KMS-11 (cell line): ENCODE data around the gene KDM7A.

Experiments used
- H2AFZ ChIP-seq: fragments of 200-600 bp; sonication (generic); 2 replicates; pipeline ENCODE4 v1.6.1; 2016; ENCODE audit warnings: antibody characterized with exemption, mixed run types, low read depth
- H3K27ac ChIP-seq: fragments of 200-600 bp; sonication (generic); 2 replicates; pipeline ENCODE4 v1.6.1; 2016; ENCODE audit warnings: mild to moderate bottlenecking, mixed run types
- H3K27me3 ChIP-seq: fragments of 200-600 bp; sonication (generic); 2 replicates; pipeline ENCODE4 v1.6.1; 2017; ENCODE audit warnings: mild to moderate bottlenecking, low read depth, mixed run types, moderate library complexity; ENCODE audit not compliant: insufficient read depth
- H3K36me3 ChIP-seq: fragments of 200-600 bp; sonication (generic); 2 replicates; pipeline ENCODE4 v1.6.1; 2017; ENCODE audit warnings: mild to moderate bottlenecking, mixed run types; ENCODE audit not compliant: insufficient read depth
- H3K4me1 ChIP-seq: fragments of 200-600 bp; sonication (generic); 2 replicates; pipeline ENCODE4 v1.6.1; 2016; ENCODE audit warnings: mild to moderate bottlenecking, low read depth, mixed run types; ENCODE audit not compliant: poor library complexity, severe bottlenecking
- H3K4me2 ChIP-seq: fragments of 200-600 bp; sonication (generic); 2 replicates; pipeline ENCODE4 v1.7.0; 2016; ENCODE audit warnings: mild to moderate bottlenecking, mixed run types
- H3K4me3 ChIP-seq: fragments of 200-600 bp; sonication (generic); IDR thresholded peaks from 2 replicates; pipeline ENCODE4 v1.6.1; 2017; ENCODE audit warnings: low read depth, low read length, mixed read lengths; ENCODE audit not compliant: insufficient read depth
- H3K79me2 ChIP-seq: fragments of 200-600 bp; sonication (generic); 2 replicates; pipeline ENCODE4 v1.6.1; 2016; ENCODE audit warnings: low read depth, mixed run types; ENCODE audit not compliant: insufficient read depth
- H3K9ac ChIP-seq: fragments of 200-600 bp; sonication (generic); 2 replicates; pipeline ENCODE4 v1.6.1; 2016; ENCODE audit warnings: mild to moderate bottlenecking, mixed run types
- H4K20me1 ChIP-seq: fragments of 200-600 bp; sonication (generic); 2 replicates; pipeline ENCODE4 v1.6.1; 2016; ENCODE audit warnings: mild to moderate bottlenecking, mixed run types; ENCODE audit not compliant: insufficient read depth
- TF ChIP-seq, protein P1 (sequence below): fragments of 200-600 bp; sonication (generic); conservative IDR thresholded peaks from 2 replicates; pipeline ENCODE4 v1.6.1; 2017; ENCODE audit warnings: low read depth, mild to moderate bottlenecking, antibody characterized with exemption, low read length, moderate library complexity, mixed read lengths

The KDM7A gene

GRCh38 chr7:140041659-140042385 lies 135.0 kb downstream of the KDM7A start:
- TF ChIP-seq, protein P1, sequence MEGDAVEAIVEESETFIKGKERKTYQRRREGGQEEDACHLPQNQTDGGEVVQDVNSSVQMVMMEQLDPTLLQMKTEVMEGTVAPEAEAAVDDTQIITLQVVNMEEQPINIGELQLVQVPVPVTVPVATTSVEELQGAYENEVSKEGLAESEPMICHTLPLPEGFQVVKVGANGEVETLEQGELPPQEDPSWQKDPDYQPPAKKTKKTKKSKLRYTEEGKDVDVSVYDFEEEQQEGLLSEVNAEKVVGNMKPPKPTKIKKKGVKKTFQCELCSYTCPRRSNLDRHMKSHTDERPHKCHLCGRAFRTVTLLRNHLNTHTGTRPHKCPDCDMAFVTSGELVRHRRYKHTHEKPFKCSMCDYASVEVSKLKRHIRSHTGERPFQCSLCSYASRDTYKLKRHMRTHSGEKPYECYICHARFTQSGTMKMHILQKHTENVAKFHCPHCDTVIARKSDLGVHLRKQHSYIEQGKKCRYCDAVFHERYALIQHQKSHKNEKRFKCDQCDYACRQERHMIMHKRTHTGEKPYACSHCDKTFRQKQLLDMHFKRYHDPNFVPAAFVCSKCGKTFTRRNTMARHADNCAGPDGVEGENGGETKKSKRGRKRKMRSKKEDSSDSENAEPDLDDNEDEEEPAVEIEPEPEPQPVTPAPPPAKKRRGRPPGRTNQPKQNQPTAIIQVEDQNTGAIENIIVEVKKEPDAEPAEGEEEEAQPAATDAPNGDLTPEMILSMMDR, result no peak
- Histone ChIP-seq H2AFZ (no peak overlapping the region), H3K4me2 (no peak overlapping the region), H3K79me2 (no peaks in the 10 kb centered on the region), H3K4me3 (no peak overlapping the region), H4K20me1 (no peaks in the 10 kb centered on the region), H3K36me3 (no peaks in the 10 kb centered on the region), H3K27me3 (no peaks in the 10 kb centered on the region), H3K9ac (no peak overlapping the region), H3K27ac (no peak overlapping the region), H3K4me1 (peaks cover 3% of the 10 kb centered on the region)

DNA sequence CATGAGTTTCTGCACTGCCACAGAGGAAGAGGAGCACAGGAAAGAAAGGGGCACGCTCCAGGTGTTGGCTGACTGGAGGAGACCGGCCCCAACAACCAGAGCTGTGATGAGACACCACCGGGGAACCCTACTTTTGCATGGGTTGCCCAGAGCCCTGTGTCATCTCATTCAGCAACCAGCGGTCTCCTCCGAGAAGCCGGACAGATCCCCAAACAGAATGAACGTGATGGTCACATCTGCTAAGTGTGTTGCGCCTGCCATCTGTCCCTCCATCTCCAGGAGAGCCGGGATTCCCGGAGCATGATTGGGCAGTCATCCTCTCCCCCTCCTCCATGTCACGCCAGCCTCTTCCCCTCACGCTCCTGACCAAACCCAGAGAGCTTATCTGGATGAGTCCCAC lies 136.9 kb downstream of the KDM7A start:
- no peak overlapping the region for H3K27ac ChIP-seq
- no peak overlapping the region for H2AFZ ChIP-seq
- H3K36me3 ChIP-seq, result no peaks in the 10 kb centered on the region
- TF ChIP-seq, protein P1, result no peak
- H3K27me3 ChIP-seq, result no peaks in the 10 kb centered on the region
- no peaks in the 10 kb centered on the region for H3K79me2 ChIP-seq
- H3K4me1 ChIP-seq, result peaks cover 18% of the 10 kb centered on the region
- H3K4me3 ChIP-seq, result no peak overlapping the region
- H3K4me2 ChIP-seq, result no peak overlapping the region
- H4K20me1 ChIP-seq, result 0 out of 2 replicates have a peak, but pooled peaks cover 4% of the 10 kb centered on the region
- H3K9ac ChIP-seq, result no peak overlapping the region

DNA sequence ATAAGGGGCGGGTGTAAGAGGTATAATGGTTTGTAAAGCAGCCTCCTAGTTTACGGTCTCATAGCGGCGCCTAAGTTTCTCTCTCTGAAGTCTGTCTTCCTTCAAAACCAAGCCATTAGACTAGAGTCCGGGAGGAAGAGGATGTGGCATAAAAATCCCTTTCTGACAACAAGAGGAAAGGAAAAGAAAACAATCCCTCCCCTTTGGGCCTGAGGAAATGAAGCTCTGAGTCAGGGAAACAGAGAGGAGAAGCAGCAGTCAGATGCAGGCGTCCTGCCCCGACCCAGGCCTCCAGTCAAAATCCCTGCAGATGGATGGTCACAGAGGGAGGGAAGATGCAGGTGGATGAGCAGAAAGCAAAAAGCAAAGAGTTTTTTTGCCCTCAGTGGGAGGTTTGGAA lies 137.7 kb downstream of the KDM7A start:
- no peaks in the 10 kb centered on the region for H3K27me3 ChIP-seq
- no peaks in the 10 kb centered on the region for H3K79me2 ChIP-seq
- no peak overlapping the region for H3K9ac ChIP-seq
- H4K20me1 ChIP-seq, result 0 out of 2 replicates have a peak, but pooled peaks cover 4% of the 10 kb centered on the region
- no peak overlapping the region for H3K27ac ChIP-seq
- no peak overlapping the region for H2AFZ ChIP-seq
- H3K4me3 ChIP-seq, result no peak overlapping the region
- no peaks in the 10 kb centered on the region for H3K36me3 ChIP-seq
- peaks cover 18% of the 10 kb centered on the region for H3K4me1 ChIP-seq
- H3K4me2 ChIP-seq, result no peak overlapping the region
- TF ChIP-seq, protein P1, result no peak

DNA sequence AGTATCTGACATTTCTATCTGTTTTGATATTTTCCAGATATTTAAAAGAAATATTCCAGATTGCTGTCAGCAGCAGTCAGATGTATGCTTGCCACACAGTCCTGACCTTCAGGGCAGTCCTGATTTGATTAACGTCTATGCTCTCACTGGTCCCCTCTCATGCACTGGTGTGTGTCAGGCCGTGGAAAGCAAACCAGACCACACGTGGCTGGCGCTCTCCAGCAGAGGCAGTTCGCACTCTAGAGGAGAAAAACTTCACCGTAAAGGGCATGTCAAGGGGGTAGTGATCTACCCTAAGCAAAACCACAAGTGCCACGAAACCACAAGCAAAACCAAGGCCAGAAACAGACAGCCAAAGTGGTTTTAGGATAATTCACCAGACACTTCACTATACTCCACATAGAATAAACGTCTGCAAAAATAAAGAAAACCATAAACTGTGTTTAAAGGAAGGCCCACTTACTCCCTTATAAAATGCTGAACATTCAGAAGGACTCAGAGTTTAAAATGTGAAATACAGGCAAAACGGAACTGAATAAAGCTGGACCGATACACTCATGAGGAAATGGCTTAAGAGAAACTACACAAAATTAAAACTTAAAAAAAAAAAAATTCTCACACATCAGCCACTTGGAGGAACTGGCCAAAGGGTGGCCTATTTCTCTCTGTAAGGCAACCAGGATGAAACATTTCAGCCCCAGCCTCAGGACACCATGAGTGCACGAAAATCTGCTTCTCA lies 140.4 kb downstream of the KDM7A start:
- Histone ChIP-seq H3K36me3 (no peaks in the 10 kb centered on the region), H3K27ac (peak overlapping the region; percentile 0; the same call in 1 of the 2 replicates), H3K4me2 (peak overlapping the region; percentile 43), H2AFZ (no peak overlapping the region), H3K4me3 (no peak overlapping the region), H3K4me1 (peaks cover 18% of the 10 kb centered on the region), H3K79me2 (no peaks in the 10 kb centered on the region), H3K9ac (no peak overlapping the region), H4K20me1 (0 out of 2 replicates have a peak, but pooled peaks cover 4% of the 10 kb centered on the region), H3K27me3 (no peaks in the 10 kb centered on the region)
- TF ChIP-seq, protein P1, result no peak
